Liver (tissue), 3 donors: ENCODE measurements around the gene ENTPD3.
"Not testable (repeated sequence)": the region's sequence is repeated elsewhere in the genome, so short reads cannot be mapped to it uniquely, and the experiment has no call there.

Source experiments
- EGR1 ChIP-seq, 2 donors: IDR thresholded peaks; 2 replicates each; pipeline ENCODE4 v1.6.1; 2016 to 2018; ENCODE audit warnings: antibody characterized with exemption in 2 of 2, low read depth in 2 of 2
- RAD21 ChIP-seq, 2 donors: IDR thresholded peaks; 2 replicates each; pipeline ENCODE4 v1.6.1; 2016; ENCODE audit warnings: antibody characterized with exemption in 2 of 2, mild to moderate bottlenecking in 2 of 2
- REST ChIP-seq: IDR thresholded peaks from 2 replicates; pipeline ENCODE4 v1.6.1; 2016; ENCODE audit warnings: antibody characterized with exemption, mild to moderate bottlenecking
- SP1 ChIP-seq: IDR thresholded peaks from 2 replicates; pipeline ENCODE4 v1.6.1; 2018; ENCODE audit warnings: antibody characterized with exemption, mild to moderate bottlenecking
- TF ChIP-seq, protein P1 (sequence below): IDR thresholded peaks from 2 replicates; pipeline ENCODE4 v1.6.1; 2016; ENCODE audit warnings: antibody characterized with exemption
- TF ChIP-seq, protein P2 (sequence below): fragments of 150-350 bp; IDR thresholded peaks from 2 replicates; pipeline ENCODE4 v1.5.1; 2017; ENCODE audit warnings: improper control_type of control experiment, low read depth, low read length; ENCODE audit not compliant: missing input control
- donor health status: healthy.
- donor health status: healthy.

DNA sequence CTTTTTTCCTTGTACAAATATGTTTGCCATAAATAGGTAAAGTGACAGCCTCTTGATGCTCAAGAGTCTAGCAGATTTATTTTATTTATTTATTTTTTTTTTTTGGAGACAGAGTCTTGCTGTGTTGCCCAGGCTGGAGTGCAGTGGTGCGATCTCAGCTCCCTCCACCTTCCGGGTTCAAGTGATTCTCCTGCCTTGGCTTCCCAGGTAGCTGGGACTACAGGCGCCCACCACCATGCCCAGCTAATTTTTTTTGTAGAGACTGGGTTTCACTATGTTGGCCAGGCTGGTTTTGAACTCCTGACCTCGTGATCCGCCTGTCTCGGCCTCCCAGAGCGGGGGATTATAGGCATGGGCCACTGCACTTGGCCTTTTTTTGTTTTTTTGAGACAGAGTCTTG, 75.9 kb downstream of the ENTPD3 start:
- TF ChIP-seq, protein P1, sequence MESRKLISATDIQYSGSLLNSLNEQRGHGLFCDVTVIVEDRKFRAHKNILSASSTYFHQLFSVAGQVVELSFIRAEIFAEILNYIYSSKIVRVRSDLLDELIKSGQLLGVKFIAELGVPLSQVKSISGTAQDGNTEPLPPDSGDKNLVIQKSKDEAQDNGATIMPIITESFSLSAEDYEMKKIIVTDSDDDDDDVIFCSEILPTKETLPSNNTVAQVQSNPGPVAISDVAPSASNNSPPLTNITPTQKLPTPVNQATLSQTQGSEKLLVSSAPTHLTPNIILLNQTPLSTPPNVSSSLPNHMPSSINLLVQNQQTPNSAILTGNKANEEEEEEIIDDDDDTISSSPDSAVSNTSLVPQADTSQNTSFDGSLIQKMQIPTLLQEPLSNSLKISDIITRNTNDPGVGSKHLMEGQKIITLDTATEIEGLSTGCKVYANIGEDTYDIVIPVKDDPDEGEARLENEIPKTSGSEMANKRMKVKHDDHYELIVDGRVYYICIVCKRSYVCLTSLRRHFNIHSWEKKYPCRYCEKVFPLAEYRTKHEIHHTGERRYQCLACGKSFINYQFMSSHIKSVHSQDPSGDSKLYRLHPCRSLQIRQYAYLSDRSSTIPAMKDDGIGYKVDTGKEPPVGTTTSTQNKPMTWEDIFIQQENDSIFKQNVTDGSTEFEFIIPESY, result not testable (repeated sequence)
- not testable (repeated sequence) for TF ChIP-seq REST; SP1; RAD21 (IDR thresholded peaks at IDR 0.05); EGR1 (IDR thresholded peaks at IDR 0.05; ENCODE audit: low read depth in 2 of 2)
- TF ChIP-seq, protein P2, sequence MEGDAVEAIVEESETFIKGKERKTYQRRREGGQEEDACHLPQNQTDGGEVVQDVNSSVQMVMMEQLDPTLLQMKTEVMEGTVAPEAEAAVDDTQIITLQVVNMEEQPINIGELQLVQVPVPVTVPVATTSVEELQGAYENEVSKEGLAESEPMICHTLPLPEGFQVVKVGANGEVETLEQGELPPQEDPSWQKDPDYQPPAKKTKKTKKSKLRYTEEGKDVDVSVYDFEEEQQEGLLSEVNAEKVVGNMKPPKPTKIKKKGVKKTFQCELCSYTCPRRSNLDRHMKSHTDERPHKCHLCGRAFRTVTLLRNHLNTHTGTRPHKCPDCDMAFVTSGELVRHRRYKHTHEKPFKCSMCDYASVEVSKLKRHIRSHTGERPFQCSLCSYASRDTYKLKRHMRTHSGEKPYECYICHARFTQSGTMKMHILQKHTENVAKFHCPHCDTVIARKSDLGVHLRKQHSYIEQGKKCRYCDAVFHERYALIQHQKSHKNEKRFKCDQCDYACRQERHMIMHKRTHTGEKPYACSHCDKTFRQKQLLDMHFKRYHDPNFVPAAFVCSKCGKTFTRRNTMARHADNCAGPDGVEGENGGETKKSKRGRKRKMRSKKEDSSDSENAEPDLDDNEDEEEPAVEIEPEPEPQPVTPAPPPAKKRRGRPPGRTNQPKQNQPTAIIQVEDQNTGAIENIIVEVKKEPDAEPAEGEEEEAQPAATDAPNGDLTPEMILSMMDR, result not testable (repeated sequence)
